ENCODE data around the gene TSC22D4.
A peak's percentile ranks its signal among the peaks of the same experiment; 100 is the strongest.
"Not testable (repeated sequence)": the region's sequence is repeated elsewhere in the genome, so short reads cannot be mapped to it uniquely, and the experiment has no call there.

Gene TSC22D4

GRCh38 chr7:100478958-100479660 is at the start of gene TSC22D4:
TSC22D4 (minus strand) TSS chr7:100479214; CDS start chr7:100478038, 1,176 bp downstream.
- DNase-seq (ENCODE audit: low spot score) = peak; percentile 90

DNA sequence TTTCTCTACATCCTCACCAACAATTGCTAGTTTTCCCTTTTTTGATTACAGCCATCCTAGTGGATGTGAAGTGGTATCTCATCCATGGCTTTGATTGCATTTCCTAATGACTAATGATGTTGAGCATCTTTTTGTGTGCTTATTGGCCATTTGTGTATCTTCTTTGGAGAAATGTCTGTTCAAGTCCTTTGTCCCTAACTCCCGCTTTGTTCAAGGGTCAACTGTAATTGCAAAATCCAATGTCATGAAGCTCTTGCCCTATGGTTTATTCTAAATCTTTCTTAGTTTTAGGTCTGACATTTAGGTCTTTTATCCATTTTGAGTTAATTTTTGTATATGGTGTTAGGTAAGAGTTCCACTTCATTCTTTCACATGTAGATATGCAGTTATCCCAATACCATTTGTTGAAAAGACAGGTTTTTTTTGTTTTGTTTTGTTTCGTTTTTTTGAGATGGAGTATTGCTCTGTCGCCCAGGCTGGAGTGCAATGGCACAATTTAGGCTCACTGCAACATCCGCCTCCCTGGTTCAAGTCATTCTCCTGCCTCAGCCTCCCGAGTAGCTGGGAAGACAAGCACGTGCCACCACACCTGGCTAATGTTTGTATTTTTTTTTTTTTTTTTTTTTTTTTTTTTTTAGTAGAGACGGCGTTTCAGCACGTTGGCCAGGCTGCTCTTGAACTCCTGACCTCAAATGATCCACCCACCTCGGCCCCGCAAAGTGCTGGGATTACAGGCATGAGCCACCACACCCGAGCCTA is 49.3 kb upstream of the TSC22D4 start:
- DNase-seq (ENCODE audit: low spot score) = not testable (repeated sequence)

DNA sequence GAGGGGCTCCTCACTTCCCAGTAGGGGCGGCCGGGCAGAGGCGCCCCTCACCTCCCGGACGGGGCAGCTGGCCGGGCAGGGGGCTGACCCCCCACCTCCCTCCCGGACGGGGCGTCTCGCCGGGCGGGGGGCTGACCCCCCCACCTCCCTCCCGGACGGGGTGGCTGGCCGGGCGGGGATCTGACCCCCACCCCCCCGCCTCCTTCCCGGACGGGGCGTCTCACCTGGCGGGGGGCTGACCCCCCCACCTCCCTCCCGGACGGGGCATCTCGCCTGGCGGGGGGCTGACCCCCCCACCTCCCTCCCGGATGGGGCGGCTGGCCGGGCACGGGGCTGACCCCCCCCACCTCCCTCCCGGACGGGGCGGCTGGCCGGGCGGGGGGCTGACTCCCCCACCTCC is 44.2 kb upstream of the TSC22D4 start:
- not testable (repeated sequence) for DNase-seq (ENCODE audit: low spot score)

GRCh38 chr7:100521909-100522593 is 43.0 kb upstream of the TSC22D4 start:
- DNase-seq (ENCODE audit: low spot score) = not testable (repeated sequence)

- DNase-seq (ENCODE audit: low spot score) = no peak
Measured at GRCh38 chr7:100521076-100521475, 42.1 kb upstream of the TSC22D4 start.

- DNase-seq (ENCODE audit: low spot score) = no peak
Measured at GRCh38 chr7:100520138-100520537, 41.1 kb upstream of the TSC22D4 start.

- no peak for DNase-seq (ENCODE audit: low spot score)
Measured at GRCh38 chr7:100519580-100519979, 40.6 kb upstream of the TSC22D4 start.

DNA sequence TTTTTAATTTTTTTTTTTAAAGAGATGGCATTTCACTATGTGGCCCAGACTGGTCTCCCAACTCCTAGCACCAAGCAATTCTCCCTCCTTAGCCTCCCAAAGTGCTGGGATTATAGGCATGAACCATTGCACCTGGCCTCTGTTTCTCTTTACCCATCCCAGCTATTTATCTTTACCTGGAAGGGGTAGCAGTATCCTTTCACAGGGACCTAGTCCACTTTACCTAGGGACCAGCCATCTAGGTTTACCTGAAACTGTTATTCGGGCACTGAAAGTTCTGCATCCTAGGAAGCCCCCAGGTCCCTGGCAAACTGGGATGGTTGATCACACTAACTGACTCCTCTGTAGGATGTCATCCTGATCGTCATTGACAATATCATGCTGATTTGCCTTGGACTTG is 38.3 kb upstream of the TSC22D4 start:
- no peak for DNase-seq (ENCODE audit: low spot score)

- no peak for DNase-seq (ENCODE audit: low spot score)
Measured at GRCh38 chr7:100516135-100516812, 37.3 kb upstream of the TSC22D4 start.

GRCh38 chr7:100515072-100515532 is 36.1 kb upstream of the TSC22D4 start:
- no peak for DNase-seq (ENCODE audit: low spot score)

DNA sequence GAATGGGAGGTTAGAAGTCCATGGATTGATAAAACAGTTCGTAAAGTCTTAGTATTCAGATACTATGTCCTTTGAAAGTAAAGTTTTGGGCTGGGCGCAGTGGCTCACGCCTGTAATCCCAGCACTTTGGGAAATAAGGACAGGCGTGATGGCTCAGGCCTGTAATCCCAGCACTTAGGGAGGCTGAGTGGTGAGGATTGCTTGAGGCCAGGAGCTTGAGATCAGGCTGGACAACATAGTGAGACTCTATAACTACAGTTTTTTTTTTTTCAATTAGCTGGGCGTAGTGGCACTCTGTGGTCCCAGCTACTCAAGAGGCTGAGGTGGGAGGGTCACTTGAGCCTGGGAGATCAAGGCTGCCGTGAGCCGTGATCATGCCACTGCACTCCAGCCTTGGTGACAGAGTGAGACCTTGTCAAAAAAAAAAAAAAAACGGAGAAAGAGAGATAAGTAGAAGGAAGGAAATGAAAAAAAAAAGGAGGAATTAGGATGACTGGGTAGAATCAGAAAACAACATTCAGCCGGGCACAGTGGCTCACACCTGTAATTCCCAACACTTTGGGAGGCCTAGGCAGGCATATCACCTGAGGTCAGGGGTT is 34.3 kb upstream of the TSC22D4 start:
- no peak for DNase-seq (ENCODE audit: low spot score)

DNA sequence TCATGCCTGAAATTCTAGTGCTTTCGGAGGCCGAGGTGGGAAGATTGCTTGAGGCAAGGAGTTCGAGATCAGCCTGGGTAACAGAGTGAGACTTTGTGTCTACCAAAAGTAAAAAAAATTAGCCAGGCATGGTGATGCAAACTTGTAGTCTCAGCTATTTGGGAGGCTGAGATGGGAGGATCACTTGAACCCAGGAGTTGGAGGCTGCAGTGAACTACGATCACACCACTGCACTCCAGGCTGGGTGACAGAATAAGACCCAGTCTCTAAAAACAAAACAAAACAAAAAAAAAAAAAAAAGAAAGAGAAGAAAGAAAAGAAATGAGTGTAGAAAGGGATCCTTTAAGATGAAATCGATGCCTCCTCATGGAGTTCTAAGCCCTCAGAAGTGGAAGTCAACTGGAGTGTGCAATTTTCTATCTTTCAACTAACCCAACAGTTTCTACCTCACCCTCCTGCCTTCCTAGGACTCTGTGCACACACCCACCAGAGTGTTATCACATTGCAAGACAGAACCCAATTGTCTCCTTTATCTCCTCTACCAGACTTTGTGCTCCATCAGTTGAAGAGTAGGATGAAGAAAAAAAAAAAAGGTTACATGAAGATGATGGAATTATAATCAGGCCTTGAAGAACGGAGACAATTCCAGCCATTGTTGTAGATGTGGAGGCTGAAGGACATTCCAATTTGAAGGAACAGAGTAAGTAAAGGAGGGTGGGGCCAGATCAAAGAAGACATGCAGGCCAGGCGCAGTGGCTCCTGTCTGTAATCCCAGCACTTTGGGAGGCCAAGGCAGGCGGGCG is 31.6 kb upstream of the TSC22D4 start:
- DNase-seq (ENCODE audit: low spot score) = no peak

DNA sequence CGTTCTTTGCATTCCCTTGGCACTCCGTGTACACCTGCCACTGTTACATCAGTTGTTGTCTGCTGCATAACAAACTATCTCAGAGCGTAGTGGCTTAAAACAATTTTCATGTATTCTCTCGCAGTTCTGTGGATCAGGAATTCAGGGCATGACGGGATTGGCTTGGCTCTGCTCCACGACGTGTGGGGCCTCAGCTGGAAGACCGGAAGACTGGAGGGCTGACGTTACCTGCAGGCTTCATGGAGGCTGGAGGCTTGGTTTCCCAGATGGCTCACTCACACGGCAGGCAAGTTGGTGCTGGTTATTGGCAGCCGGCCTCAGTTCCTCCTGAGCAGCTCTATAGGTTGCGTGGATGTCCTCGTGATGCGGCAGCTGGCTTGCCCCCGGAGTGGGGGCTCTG is 30.2 kb upstream of the TSC22D4 start:
- DNase-seq (ENCODE audit: low spot score) = no peak

DNA sequence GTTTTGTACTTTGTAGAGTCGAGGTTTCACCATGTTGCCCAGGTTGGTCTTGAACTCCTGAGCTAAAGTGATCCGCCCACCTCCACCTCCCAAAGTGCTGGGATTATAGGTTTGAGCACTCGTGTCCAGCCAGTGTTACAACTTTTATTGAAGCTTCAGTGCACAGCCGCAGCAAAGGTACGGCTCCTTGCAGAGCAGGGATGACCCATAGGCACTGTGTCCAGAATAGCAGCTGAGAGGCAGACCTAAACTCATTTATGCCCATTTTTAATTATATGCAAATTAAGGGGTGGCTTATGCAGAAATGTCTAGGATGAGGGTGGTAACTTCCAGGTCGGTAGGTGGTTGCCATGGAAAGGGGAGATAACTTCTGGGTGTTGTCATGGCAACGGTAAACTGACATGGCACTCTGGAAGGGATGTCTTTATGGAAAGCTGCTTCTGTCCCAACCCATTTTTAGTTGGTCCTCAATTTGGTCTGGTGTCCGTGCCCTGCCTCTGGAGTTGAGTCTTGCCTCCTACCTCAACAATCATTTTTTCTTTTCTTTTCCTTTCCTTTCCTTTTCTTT is 27.4 kb upstream of the TSC22D4 start:
- DNase-seq (ENCODE audit: low spot score) = no peak

DNA sequence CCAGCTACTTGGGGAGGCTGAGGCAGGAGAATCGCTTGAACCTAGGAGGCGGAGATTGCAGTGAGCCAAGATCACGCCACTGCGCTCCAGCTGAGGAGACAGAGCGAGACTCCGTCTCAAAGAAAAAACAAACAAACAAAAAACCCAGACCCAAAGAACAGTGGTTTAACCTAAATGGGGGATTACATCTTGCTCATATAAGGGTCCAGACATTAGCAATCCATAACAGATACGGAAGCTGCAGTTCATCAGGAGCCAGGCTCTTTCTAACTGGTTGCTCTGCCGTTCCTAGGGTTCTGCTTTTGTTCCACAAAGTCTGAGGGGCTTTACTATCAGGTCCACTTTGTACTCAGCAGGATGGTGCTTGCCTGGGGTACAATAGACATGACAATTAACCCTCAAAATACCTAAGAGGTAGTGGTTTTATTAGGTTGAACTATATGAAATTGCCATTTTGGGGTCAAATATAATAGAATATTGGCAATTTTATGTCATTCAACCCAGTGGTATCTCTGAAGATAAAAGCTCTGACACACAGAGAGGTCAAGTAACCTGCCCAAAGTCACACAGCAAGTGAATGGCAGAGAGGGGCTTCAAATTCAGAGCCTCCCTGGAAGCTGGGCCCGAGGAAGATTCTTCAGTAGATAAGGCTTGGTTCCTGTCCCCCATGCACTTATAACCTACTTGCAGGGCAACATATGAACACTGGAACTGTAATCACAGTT is 26.0 kb upstream of the TSC22D4 start:
- DNase-seq (ENCODE audit: low spot score) = no peak

DNA sequence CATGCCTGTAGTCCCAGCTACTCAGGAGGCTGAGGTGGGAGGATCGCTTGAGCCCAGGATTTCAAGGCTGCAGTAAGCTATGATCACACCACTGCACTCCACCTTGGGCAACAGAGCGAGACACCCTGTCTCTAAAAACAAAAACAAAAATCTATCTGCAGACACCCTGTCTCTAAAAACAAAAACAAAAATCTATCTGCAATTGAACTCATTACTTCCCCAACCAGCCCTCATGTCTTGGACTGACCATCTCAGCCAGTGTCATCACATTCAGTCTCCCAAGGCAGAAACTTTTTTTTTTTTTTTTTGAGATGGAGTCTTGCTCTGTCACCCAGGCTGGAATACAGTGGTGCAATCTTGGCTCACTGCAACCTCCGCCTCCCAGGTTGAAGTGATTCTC is 25.0 kb upstream of the TSC22D4 start:
- DNase-seq (ENCODE audit: low spot score) = not testable (repeated sequence)

DNA sequence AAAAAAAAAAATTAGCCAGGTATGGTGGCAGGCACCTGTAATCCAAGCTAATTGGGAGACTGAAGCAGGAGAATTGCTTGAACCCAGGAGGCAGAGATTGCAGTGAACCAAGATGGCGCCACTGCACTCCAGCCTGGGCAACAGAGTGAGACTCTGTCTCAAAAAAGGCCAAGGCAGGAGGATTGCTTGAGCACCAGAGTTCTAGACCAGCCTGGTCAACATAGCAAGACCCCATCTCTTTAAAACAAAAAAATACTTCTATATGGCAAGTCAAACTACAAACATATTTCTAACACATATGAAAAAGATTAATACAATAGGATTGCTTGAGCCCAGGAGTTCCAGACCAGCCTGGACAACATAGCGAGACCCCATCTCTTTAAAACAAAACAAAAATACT is 21.7 kb upstream of the TSC22D4 start:
- DNase-seq (ENCODE audit: low spot score) = not testable (repeated sequence)

- DNase-seq (ENCODE audit: low spot score) = no peak
Measured at GRCh38 chr7:100496509-100496908, 17.5 kb upstream of the TSC22D4 start.

DNA sequence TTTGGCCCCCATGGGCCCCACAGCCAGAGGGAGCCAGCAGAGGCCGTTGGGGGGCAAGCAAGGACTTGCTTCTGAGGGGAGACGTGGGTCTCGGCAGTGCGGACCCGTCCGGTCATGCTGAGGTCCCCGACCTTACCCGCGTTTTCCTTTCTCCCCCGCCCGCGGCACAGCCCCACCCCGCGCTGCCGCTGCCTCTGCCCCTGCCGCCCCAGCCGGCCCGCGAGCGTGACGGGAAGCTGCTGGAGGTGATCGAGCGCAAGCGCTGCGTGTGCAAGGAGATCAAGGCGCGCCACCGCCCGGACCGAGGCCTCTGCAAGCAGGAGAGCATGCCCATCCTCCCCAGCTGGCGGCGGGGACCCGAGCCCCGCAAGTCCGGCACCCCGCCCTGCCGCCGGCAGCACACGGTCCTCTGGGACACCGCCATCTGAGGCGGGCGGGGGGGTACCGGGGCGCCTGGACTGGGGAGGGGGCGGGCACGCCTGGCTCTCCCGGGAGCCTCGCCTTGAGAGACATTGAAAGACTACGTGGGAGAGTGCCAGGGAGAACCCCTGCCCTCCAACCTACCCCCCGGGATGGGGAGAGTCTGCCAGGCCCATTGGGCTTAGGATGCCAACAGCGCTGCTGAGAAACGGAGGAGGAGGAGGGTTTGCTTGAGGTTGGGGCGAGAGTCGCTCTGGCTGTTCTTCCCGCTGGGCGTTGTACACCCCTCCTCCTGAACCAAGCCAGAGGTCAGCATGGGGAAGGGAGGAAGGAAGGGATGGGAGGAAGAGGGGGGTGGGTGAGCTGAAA is 14.7 kb upstream of the TSC22D4 start:
- peak; percentile 63 for DNase-seq (ENCODE audit: low spot score)

Measured in D341Med (cell line).